Amniotic stem cell (primary cell): ENCODE data around the gene ADCY7.
"Not testable (repeated sequence)": the region's sequence is repeated elsewhere in the genome, so short reads cannot be mapped to it uniquely, and the experiment has no call there.

Experiments
- DNase-seq: peaks from one replicate; lab custom pipeline; 2025; lab: John Stamatoyannopoulos, UW

The ADCY7 gene

DNA sequence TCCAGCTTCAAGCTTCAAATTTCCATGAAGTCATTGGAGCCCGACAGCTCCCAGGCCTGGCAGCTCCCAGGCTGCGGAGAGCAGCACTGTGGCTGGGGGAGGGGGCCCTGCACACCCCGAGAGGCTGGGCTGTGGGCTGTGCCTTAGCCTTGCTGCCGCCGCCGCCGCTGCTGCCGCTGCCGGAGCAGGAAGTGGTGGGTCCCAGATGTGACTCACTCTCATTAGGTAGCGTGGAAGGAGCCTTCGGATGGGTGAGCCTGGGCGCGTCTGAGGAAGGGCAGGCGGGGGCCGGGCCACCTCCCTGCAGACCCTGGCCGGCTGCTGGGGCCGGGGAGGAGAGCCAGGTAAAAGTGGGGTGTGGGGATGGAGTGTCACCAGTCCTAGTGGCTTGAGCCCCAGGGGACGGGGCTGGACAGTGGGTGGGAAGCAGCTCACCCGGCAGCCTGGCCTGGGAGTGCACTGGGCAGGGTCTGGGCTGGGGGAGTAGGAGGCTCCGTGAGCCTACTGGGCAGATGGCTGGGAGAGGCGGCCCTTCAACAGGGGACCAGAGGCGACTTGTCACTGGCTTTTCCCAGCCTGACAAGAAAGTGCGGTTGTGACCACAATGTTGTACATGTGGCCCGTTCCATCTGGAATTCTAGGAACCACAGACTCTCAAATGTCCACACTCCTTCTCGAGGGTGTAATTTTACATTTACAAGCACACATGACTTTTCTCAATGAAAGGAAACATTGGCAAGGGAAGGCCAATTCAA, at the start of gene ADCY7:
Gene ADCY7, plus strand, starts transcription at position 215 of the 755 bp plus-strand sequence. CDS start 21,629 bp downstream, outside the sequence.
- peak; percentile 70 for DNase-seq

DNA sequence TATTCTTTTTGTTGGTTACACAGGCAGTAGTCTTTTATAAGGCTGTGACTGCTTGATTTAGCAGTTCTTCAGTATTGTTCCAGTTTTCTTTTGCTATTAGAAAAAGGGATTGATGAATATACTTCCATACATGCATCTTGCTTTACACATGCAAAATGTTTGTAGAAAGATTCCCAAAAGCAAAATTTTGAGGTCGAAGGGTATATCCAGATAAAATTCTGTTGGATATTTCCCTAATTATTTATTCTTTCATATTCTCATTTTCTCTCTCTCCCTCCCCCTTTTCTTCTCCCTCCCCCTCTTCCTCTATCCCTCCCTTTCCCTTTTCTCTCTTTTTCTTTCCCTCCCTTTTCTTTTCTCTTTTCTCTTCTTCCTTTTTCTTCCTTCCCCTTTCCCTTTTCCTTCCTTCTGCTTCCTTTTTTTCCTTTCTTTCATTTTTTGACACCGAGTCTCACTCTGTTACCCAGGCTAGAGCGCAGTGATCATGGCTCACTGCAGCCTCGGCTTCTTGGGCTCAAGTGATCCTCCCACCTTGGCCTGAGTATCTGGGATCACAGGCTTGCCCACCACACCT, 46.9 kb upstream of the ADCY7 start:
- no peak for DNase-seq

DNA sequence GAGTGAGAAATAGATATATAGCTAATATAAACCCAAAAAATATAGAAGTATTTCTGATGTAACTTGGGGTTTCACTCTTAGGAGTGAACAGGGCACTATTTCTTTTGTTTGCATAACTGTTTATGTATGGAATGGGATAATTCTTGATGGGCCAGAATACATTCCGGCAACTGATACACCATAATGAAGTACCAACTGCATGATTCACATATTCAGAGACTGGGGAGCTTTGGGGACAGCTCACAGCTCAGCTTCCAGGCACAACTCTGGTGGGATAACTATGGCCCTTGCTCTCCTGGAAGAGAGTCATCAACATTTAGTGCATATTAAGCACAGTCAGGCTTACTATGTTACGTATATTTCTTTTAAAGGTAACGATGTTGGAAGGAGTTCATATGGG, 42.1 kb upstream of the ADCY7 start:
- DNase-seq, result no peak

DNA sequence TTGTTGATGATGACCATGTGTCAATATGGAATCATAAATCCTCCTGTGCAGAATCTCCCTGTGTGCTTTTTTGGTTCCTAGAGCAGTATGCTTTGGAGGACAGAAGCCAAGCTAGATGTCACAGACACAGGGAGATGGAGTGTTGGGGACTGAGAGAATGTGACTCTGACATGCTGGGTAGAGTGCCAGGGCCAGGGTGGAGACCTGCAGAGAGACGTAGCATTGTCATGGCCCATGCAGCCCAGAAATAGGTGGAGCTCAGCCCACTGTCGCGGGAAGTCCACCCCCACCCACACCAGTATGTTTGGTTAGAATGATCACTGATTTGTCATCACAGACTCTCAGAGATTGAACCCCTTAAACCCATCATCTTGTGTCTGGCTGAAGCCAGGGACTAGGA, 39.2 kb upstream of the ADCY7 start:
- DNase-seq, result no peak

DNA sequence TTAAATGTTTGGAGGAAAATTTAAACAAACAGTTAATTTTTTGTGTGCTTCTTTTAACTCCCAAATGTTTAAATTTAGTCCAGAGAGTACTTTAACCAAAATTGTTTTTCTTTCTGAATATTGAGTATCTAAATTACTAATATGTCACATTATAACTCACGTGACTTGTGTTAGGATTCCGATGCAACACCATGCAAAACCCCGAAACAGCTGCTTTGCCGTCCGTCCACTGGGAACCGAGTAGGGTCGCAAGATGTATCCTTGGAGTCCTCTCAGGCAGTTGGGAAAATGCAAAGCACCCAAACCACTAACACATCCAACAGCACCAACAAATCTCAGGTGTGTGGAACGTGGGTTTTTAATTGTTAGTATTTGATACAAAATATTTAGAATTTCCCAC, 38.7 kb upstream of the ADCY7 start:
- no peak for DNase-seq

DNA sequence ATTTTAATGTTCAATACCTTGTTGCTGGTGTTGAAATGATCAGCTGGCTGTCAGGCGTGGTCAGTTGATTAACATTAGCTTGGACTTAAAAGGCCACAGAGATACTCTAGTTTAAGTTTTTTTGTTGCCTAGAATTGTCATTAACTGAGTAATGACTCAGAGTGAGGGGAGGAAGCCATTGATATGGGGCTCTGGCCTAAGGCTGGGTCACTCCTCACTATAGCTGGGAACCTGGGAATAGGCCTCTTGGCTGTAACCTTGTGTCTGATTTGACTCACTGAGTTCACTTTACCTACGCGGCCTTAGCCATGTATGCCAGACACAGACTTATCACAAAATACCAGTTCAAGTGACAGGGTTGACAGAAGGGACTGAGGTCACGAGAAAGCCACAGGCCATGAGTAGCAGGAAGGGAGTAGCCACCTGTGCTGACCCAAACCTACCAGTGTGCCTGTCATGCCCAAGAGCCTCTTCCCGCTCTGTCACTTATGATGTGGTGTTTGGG, 37.9 kb upstream of the ADCY7 start:
- DNase-seq, result no peak

DNA sequence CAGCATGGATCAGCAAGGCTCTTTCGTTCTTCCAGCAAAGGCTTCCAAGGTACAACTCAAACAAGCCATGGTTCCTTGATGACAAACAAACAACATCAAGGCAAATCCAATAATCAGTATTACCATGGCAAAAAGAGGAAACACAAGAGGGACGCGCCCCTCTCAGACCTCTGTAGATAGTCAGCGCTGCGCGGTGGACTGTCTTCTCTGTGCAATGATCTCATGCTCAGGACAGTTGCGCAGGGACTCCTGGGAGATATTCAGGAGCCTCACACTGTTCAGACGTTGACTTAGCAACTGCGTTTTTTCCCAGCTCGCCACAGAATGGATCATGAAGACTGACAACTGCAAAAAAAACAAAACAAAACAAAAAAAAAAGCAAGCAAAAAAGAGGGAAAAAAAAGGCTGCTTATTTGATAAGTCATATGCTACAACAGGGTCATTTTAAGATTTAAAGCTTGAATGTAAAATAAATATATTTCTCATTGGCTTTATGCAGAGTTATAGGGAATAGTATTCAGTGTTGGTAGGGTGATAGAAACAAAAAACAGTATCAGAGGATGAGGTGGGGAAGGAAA, 37.1 kb upstream of the ADCY7 start:
- no peak for DNase-seq

DNA sequence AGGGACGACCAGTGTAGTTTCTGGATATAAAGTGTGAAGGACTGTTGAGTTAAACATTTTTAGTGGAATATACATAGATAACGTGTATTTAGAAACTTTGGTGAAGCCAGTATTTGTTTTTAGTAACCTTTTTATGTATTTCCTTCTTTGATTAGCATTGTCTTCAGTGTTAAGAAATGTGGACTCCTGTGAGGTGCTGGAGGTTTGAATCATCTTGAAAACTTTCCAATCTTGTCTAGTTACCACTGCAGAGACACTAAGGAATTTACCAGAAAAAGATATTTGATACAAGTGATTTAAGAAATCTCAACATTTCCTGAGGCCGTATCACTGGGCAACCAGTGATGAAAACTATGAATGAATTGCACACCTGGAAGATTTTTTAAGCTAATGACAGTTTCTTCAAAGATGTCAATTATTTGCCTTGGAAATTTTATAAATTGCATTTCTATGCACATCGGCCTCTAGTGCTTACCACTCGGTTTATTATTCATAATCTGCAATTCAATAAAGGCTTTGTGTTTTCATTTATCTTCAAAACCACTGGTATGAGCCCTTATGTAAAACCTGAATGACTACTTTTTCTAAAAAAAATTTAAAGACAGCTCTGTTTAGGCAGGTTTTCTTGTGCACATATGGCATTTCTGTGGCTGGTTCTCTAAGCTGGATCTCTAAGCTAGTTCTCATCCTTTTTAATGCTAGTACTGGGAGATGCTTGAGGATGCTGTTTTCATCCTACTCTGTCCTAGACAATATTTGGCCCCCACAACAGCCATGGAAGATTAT, 31.4 kb upstream of the ADCY7 start:
- DNase-seq, result no peak

DNA sequence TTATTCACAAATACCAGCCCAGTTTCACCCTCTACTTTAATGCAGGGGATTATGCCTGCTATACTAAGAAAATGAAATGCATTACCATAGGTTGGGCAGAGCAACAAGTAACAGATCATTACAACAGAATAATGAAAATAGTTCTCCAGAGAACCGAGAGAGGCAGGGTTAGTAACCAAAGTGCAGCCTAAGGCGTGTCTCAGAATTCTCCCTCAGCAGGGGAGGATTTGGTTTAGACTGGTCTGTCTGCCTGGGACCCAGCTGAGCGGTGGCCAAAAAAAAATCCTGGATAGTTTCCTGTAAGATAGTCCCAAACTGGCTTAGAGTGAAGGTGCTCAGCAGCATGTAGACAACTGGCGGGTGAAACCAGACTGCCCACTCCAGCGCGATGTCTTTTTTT, 30.8 kb upstream of the ADCY7 start:
- no peak for DNase-seq

DNA sequence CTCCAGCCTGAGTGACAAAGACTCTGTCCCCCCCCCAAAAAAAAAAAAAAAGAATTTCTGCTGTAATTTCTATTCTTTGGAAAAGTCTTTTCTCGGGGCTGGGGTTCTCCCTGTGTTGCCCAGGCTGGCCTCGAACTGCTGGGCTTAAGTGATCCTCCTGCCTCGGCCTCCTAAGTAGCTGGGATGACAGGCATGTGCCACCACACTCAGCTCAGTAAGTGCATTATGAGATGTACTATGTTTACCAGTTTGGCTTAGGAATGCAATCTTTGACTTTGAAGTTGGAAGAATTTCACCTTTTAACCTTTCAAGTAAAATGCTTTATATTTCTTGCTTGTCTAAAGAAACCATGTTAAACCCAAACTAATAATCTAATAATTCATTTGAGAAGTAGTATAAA, 28.0 kb upstream of the ADCY7 start:
- DNase-seq, result no peak

DNA sequence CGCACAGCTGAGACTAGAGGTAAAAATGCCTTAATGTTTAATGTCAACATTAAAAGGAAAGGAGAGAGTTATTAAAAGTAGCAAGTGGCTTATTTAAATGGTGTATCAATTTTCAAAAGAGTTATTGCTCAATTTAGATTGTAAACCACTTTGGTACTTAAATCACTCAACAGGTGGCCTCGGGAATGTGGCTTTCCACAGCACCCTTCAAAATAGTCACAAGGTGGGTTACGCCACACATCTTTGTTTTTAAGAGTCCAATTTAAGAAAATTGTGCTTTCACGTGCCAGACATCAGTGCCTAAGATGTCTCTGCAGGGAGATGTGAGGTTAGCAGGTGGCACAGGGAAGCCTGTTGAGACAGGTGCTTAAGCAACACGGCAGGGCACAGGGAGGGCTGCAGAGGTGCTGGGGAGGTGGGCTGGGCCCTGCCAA, 27.5 kb upstream of the ADCY7 start:
- no peak for DNase-seq

DNA sequence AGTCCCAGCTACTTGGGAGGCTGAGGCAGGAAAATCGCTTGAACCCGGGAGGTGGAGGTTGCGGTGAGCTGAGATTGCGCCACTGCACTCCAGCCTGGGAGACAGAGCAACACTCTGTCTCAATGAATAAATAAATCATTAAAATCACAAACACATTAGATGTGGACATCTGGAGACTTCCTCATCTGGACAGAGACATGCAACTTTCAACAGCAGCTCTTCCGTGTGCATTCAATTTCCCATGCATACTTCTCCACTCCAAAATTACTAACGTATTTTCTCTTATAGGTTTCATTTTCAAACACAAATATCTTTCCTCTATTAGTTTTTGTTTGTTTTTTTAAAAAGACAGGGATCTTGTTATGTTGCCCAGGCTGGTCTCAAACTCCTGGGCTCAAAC, 23.3 kb upstream of the ADCY7 start:
- not testable (repeated sequence) for DNase-seq

DNA sequence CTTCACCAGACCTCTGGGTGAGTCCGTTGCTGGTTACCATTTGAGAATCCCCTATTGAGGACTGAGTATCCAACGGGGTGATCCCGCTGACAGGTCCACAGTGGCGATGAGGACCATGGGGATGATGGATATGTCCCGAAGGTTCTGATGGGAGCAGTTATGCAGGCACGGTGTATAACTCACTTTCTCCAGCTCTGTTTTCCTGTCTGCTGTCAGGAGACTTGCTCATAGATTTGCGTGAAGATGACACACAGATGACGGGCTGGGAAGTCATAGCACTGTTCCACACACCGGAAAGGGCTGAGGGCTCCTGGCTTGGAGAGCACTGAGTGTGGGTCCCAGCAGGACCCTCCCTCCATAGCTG, 22.2 kb upstream of the ADCY7 start:
- no peak for DNase-seq

DNA sequence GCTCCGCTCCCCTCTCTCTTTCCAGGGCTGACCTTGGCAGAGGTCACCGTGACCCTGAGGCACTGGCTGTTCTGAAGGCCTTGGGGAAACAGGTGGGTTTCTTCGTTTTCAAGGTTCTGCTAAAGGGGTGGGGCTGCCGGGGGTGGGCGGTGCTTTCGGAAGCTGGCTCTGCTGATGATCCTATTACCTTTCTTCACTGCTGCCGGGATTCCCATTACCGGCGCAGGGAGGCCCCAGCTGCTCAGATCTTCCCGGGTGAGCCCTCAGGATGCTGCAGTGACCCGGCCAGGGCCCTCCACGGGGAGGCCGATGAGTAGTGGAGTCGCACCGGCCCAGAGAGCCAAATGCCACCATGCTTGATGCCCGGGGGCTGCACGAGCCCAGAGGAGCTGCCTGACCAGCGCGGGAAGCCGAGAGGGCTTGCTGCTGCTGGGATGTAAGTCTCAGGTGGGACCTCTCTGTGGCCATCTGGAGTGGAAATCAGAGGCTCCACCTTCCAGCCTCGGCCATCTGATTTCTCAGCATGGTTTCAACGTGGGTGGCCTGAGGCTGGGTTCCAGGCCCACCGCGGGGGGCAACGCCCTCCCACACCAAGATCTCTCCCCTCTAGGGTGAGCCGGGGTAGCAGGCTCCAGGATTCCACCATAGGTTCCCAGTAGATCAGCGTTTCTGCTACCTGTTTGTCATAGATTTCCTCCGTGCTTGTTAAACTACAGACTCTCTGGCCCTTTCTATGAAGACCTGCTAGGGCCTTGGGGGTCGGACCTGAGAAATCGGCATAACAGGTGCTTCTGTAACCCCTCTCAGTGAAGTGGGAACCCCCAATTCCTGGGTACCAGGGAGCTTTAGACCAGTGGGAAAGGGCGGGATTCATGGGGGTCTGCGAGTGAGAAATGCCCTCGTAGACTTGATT, 21.6 kb upstream of the ADCY7 start:
- DNase-seq, result no peak

DNA sequence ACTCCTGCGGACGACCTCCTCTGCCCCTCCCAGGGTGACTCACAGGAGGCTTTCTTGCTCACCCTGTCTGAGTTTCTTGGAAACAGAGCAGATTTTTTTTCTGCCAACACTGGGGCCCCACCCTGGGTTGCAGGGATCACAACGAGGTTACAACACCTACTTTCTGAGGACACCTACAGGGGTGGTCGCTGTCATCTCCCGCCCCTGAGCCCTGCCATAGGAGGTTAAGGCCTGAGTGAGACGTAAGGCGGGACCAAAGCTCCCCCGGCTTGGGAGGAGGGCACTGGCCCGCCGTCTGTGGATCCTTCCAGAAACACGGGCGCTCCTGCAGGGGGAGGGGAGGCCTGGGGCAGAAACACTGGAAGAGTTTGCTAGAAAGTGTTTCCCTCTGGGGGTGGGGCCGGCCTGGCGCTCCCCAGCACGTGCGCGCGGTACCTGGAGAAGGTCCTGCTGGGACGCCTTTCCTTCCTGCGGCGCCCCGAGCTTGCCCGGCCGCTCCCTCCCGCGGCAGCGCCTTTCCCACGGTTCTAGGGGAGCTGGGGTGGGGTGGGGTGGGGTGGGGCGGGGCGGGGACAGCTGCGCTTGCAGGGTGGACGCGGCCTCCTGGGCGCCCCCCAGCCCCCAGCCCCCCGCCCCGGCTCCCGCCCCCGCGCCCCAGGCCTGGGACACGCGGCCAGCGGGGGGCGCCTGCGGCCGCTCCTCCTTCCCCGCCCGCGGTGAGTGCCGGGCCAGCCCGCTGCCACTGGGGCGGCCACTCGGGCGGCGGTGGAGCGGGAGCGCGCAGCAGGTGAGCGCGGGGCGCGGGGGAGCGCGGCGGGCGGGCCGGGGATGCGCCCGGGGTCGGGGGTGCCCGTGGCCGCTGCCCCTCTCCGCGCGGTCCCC, 20.7 kb upstream of the ADCY7 start:
- DNase-seq, result peak; percentile 27

DNA sequence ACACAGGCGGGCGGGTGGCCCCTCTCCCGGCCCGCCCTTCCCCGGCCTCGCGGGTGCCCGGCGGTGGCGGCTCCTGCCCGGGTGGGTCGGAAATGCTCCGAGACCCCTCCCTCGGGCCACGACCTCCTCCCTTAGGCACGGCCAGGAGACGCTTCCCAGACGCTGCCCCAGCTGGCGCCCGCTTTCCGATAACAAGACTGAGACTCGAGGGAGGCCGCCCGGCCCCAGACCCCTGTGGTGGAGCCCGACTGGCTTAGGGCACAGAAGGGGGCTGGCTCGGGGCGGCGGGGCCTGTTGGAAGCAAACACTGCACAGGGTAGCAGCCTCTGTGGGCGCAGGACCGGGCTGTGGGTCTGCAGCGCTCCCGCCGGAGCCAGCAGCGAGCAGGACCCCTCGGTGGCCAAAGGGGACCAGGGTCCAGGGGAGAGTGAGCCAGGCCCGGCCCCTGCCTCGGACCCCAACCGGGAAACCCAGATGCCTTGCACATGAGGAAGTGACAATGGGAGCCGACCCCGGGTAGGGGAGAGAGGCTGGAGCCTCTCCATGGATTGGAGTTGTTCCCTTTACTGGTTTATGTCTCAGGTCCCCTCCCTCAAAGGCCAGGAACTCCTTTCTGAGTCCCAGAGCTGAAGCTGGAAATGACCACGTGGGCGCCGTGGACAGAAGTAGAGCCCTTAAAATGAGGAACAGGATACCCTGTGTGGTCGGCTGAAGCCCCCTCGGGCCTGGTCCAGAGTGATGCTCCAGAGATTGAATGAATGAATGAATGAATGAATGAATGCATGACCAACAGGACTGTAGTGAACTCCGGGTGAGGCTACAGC, 19.8 kb upstream of the ADCY7 start:
- no peak for DNase-seq

DNA sequence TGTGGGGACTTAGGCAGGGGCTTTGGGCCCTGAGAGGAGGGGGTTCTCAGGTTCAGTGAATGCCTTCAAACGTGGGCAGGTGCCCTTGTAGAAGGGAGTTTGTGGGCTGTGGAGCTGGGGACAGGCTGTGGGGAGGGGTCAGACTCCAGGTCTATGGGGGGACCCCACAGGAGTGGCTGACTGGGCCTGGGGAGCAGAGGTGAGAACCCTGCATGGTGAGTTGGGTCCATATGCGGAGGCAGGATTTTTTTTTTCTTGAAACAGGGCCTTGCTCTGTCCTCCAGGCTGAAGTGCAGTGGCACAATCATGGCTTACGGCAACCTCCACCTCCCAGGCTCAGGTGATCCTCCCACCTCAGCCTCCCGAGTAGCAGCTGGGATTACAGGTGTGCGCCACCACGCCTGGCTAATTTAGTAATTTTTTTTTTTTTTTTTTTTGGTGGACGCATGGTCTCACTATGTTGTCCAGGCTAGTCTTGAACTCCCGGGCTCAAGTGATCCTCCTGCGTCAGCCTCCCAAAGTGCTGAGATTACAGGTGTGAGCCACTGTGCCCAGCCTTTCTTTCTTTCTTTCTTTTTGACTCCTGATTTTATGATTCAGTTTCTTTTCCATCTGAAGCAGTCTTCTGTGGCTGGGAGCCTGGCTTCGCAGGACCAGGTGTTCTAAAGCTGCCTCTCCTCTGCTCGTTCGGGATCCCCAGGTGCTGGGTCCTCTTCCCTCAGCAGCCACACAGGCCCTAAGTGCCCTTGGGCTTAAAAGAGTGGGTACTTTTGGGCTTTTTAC, 19.0 kb upstream of the ADCY7 start:
- DNase-seq, result no peak

DNA sequence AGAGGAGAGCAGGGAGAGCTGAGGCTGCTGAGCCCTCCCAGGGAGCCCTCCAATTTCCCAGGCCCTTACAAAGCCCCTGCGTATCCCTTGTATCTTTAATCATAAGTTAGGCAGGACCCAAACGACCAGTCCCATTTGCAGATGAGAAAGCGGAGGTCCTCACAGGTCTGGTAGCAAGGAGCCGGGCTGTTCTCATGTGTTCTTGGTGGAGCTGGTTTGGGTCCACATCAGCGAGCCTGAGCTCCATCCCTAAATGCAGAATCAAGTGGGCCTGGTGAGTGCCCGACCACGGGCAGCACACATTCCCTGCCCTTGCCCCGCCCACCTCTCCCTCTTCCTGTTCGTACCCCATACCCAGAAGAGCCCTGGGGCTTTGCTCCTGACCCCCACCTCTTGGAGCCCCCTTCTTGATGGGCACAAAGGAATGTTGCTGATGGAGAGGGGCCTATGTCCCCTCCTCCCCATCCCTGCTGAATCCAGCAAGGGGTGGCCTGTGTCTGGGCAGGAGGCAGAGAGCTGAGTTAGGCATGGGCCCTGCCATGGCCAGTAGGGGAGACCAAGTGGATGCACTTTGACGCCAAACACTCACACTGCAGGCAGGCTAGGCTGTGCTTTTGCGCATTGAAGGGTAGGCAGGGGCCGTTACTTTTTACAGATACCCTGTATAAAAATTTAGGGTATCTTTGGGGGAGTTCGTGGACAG, 18.3 kb upstream of the ADCY7 start:
- DNase-seq, result no peak
